ENCODE data around the gene ZNF2. TPM values are rescaled to one million over a fixed set of nuclear protein-coding genes. Genes with fewer than 3 reads are reported as not detected.
A peak's percentile ranks its signal among the peaks of the same experiment; 100 is the strongest.

Gene ZNF2
- total and polyA plus RNA-seq, 2 of the 13 experiments (the other 11 are each of a cell fraction or from before 2014, with no cell fraction given), result 4.3 to 6.1 TPM

DNA sequence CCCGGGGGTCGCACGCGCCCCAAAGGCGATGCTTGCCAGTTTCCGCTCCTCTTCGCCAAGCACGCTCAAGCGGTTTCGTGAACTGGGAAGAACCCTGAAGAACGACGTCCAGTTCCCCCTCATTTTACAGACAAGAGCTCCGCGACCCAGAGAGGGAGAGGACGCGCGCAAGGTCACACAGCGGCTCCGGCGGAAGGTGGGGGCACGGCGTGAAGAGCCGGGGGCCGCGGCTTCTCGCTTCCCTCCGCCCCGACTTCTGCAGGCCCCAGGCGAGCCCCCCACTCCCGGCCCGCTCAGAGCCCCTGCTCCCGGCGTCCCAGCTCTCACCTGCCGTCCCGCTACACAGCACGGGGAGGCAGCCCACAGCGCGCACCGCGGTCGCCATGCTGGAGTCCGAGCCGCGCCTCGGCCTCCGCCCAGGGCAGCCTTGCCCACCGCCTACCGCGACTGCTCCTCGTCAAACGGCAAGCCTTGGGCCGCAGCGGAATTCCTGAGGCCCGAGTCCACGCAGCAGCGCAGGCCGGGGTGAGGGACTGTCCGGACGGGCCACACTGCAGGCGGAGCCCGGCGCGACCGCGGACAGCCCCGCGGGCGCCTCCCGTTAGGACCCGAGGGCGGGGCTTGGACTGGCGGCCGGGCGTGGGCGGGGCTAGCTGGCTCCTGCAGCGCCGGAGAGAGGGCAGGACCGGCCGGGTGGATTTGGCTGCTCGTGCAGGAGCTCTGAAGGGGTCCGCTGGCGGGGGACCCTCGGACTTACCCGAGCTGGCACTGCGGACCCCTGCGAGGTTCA is 44.0 kb upstream of the ZNF2 start, which contains the start of gene MRPS5 (continued):
- TF ChIP-seq, protein P1, sequence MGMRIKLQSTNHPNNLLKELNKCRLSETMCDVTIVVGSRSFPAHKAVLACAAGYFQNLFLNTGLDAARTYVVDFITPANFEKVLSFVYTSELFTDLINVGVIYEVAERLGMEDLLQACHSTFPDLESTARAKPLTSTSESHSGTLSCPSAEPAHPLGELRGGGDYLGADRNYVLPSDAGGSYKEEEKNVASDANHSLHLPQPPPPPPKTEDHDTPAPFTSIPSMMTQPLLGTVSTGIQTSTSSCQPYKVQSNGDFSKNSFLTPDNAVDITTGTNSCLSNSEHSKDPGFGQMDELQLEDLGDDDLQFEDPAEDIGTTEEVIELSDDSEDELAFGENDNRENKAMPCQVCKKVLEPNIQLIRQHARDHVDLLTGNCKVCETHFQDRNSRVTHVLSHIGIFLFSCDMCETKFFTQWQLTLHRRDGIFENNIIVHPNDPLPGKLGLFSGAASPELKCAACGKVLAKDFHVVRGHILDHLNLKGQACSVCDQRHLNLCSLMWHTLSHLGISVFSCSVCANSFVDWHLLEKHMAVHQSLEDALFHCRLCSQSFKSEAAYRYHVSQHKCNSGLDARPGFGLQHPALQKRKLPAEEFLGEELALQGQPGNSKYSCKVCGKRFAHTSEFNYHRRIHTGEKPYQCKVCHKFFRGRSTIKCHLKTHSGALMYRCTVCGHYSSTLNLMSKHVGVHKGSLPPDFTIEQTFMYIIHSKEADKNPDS (CRISPR knock-in tag; IDR thresholded peaks at IDR 0.05), result no peak
- TF ChIP-seq ATRX (CRISPR knock-in tag; IDR thresholded peaks at IDR 0.05; ENCODE audit: borderline replicate concordance) (no peak), ZNF205 (CRISPR knock-in tag; IDR thresholded peaks at IDR 0.05) (peak; percentile 72; the same call in 1 of the 2 replicates), ZNF256 (CRISPR knock-in tag; conservative IDR thresholded peaks at IDR 0.05) (peak; percentile 69; the same call in 1 of the 2 replicates), NFKB2 (CRISPR knock-in tag; IDR thresholded peaks at IDR 0.05; ENCODE audit: borderline replicate concordance) (peak; percentile 86; the same call in 1 of the 2 replicates), SSRP1 (CRISPR knock-in tag; IDR thresholded peaks at IDR 0.05) (0 out of 2 replicates have a peak, but pooled peaks have one; percentile 73), GABPA (IDR thresholded peaks at IDR 0.05; ENCODE audit: low read depth, low read length) (no peak), GABPA (CRISPR knock-in tag; IDR thresholded peaks at IDR 0.05; ENCODE audit: low read depth) (no peak), FOXO1 (CRISPR knock-in tag; IDR thresholded peaks at IDR 0.05) (peak; percentile 47; the same call in 1 of the 2 replicates), RNF2 (conservative IDR thresholded peaks at IDR 0.05; ENCODE audit: low read depth) (peak; percentile 85; the same call in 1 of the 2 replicates), GATAD2A (CRISPR knock-in tag; IDR thresholded peaks at IDR 0.05) (no peak; the same call in 1 of the 2 replicates), NR2C2 (CRISPR knock-in tag; IDR thresholded peaks at IDR 0.05; ENCODE audit: borderline replicate concordance) (peak; percentile 75; the same call in 1 of the 2 replicates), RFX1 (IDR thresholded peaks at IDR 0.05) (no peak), ZBTB20 (CRISPR knock-in tag; IDR thresholded peaks at IDR 0.05; ENCODE audit: borderline replicate concordance, low read depth) (peak; percentile 65; the same call in 1 of the 2 replicates), ZNF724P (CRISPR knock-in tag; IDR thresholded peaks at IDR 0.05; ENCODE audit: borderline replicate concordance) (peak; percentile 92; the same call in 1 of the 2 replicates), POLR2AphosphoS5 (IDR thresholded peaks at IDR 0.05; ENCODE audit: low read depth, low read length) (peak; percentile 88), ZNF703 (CRISPR knock-in tag; IDR thresholded peaks at IDR 0.05; ENCODE audit: borderline replicate concordance) (peak; percentile 85; the same call in 1 of the 2 replicates), ZNF749 (CRISPR knock-in tag; IDR thresholded peaks at IDR 0.05; ENCODE audit: borderline replicate concordance) (peak; percentile 43; the same call in 1 of the 2 replicates), SMC3 (IDR thresholded peaks at IDR 0.05; ENCODE audit: low read length) (no peak)
- TF ChIP-seq, protein P2, sequence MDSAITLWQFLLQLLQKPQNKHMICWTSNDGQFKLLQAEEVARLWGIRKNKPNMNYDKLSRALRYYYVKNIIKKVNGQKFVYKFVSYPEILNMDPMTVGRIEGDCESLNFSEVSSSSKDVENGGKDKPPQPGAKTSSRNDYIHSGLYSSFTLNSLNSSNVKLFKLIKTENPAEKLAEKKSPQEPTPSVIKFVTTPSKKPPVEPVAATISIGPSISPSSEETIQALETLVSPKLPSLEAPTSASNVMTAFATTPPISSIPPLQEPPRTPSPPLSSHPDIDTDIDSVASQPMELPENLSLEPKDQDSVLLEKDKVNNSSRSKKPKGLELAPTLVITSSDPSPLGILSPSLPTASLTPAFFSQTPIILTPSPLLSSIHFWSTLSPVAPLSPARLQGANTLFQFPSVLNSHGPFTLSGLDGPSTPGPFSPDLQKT (CRISPR knock-in tag; IDR thresholded peaks at IDR 0.05; ENCODE audit: borderline replicate concordance), result no peak
- TF ChIP-seq, protein P3, sequence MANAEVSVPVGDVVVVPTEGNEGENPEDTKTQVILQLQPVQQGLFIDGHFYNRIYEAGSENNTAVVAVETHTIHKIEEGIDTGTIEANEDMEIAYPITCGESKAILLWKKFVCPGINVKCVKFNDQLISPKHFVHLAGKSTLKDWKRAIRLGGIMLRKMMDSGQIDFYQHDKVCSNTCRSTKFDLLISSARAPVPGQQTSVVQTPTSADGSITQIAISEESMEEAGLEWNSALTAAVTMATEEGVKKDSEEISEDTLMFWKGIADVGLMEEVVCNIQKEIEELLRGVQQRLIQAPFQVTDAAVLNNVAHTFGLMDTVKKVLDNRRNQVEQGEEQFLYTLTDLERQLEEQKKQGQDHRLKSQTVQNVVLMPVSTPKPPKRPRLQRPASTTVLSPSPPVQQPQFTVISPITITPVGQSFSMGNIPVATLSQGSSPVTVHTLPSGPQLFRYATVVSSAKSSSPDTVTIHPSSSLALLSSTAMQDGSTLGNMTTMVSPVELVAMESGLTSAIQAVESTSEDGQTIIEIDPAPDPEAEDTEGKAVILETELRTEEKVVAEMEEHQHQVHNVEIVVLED (CRISPR knock-in tag; IDR thresholded peaks at IDR 0.05; ENCODE audit: borderline replicate concordance), result peak; percentile 86
- TF ChIP-seq, protein P4, sequence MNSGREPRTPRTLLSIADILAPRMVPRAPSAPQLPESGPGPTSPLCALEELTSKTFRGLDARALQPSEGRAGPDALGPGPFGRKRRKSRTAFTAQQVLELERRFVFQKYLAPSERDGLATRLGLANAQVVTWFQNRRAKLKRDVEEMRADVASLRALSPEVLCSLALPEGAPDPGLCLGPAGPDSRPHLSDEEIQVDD (CRISPR knock-in tag; IDR thresholded peaks at IDR 0.05; ENCODE audit: borderline replicate concordance), result no peak

Data from HepG2 (cell line).